ENCODE results near the gene RAB36. TPM values are rescaled to one million over a fixed set of nuclear protein-coding genes. Genes with fewer than 3 reads are reported as not detected.

The RAB36 gene
- total RNA-seq, 2 experiments from 2014 or later = 0.33 TPM; not detected in 1

GRCh38 chr22:23181721-23182308 is 36.5 kb downstream of the RAB36 start:
- CTCF ChIA-PET = interaction anchor here (0.5 to 14.0 kb wide), 3 partner anchors 38 to 105 kb away, joined by 3 to 272 read pairs (median 4); no protein-coding TSS in a partner anchor
- DNase-seq = no peak
- peaks cover 34% of the 10 kb centered on the region for H3K36me3 Mint-ChIP-seq (ENCODE audit: low read depth)
- H3K4me3 Mint-ChIP-seq = peak overlapping the region; percentile 83
- POLR2A ChIA-PET = interaction anchor here (1.3 to 4.0 kb wide), 4 partner anchors 61 to 97 kb away, joined by 3 to 25 read pairs (median 6); no protein-coding TSS in a partner anchor
- H3K9me3 Mint-ChIP-seq = no peaks in the 10 kb centered on the region
- peaks cover 72% of the 10 kb centered on the region for H3K4me1 Mint-ChIP-seq
- peaks cover 2% of the 10 kb centered on the region for H3K27me3 Mint-ChIP-seq
- peak overlapping the region; percentile 73 for H3K27ac Mint-ChIP-seq

- CTCF ChIA-PET = interaction anchor here (1.4 to 14.0 kb wide), 2 partner anchors 61 to 105 kb away, joined by 4 to 272 read pairs; no protein-coding TSS in a partner anchor
- Mint-ChIP-seq H3K4me3 (peak overlapping the region; percentile 83), H3K4me1 (peaks cover 69% of the 10 kb centered on the region), H3K27ac (peak overlapping the region; percentile 73), H3K9me3 (no peaks in the 10 kb centered on the region), H3K27me3 (peaks cover 2% of the 10 kb centered on the region), H3K36me3 (ENCODE audit: low read depth) (peaks cover 35% of the 10 kb centered on the region)
- POLR2A ChIA-PET = interaction anchor here (0.9 to 4.0 kb wide), 6 partner anchors 34 to 99 kb away, joined by 3 to 25 read pairs (median 3); partner anchors contain the start of gene RSPH14
- peak; percentile 56 for DNase-seq
Measured at GRCh38 chr22:23182309-23183060, 37.2 kb downstream of the RAB36 start.

- Mint-ChIP-seq H3K4me1 (peaks cover 74% of the 10 kb centered on the region), H3K27ac (peak overlapping the region; percentile 73), H3K9me3 (no peaks in the 10 kb centered on the region), H3K27me3 (peaks cover 2% of the 10 kb centered on the region), H3K36me3 (ENCODE audit: low read depth) (peaks cover 41% of the 10 kb centered on the region), H3K4me3 (peak overlapping the region; percentile 83)
- CTCF ChIA-PET = interaction anchor here (0.7 to 14.0 kb wide), 3 partner anchors 60 to 203 kb away, joined by 3 to 272 read pairs (median 4); no protein-coding TSS in a partner anchor
- no peak for DNase-seq
- POLR2A ChIA-PET = interaction anchor here (0.9 to 4.0 kb wide), 6 partner anchors 33 to 98 kb away, joined by 3 to 25 read pairs (median 3); partner anchors contain the start of gene RSPH14
Measured at GRCh38 chr22:23183061-23183698, 37.9 kb downstream of the RAB36 start.

- peak overlapping the region; percentile 94 for H3K27ac Mint-ChIP-seq
- POLR2A ChIA-PET = interaction anchor here (0.7 to 4.0 kb wide), 3 partner anchors 32 to 58 kb away, joined by 3 to 25 read pairs (median 3); no protein-coding TSS in a partner anchor
- H3K4me3 Mint-ChIP-seq = peak overlapping the region; percentile 83
- CTCF ChIA-PET = interaction anchor here (14.0 kb wide), 1 partner anchor 103 kb away, joined by 272 read pairs; no protein-coding TSS in a partner anchor
- peaks cover 64% of the 10 kb centered on the region for H3K4me1 Mint-ChIP-seq
- H3K36me3 Mint-ChIP-seq (ENCODE audit: low read depth) = peaks cover 44% of the 10 kb centered on the region
- no peaks in the 10 kb centered on the region for H3K27me3 Mint-ChIP-seq
- no peak for DNase-seq
- no peaks in the 10 kb centered on the region for H3K9me3 Mint-ChIP-seq
Measured at GRCh38 chr22:23184100-23184763, 39.0 kb downstream of the RAB36 start.

GRCh38 chr22:23184764-23185113 is 39.5 kb downstream of the RAB36 start:
- CTCF ChIA-PET = interaction anchor here (1.6 to 14.0 kb wide), 2 partner anchors 97 to 102 kb away, joined by 7 to 272 read pairs; no protein-coding TSS in a partner anchor
- Mint-ChIP-seq H3K27ac (peak overlapping the region; percentile 94), H3K27me3 (no peaks in the 10 kb centered on the region), H3K36me3 (ENCODE audit: low read depth) (peaks cover 46% of the 10 kb centered on the region), H3K4me3 (peak overlapping the region; percentile 83), H3K4me1 (peaks cover 59% of the 10 kb centered on the region), H3K9me3 (no peaks in the 10 kb centered on the region)
- DNase-seq = no peak
- POLR2A ChIA-PET = interaction anchor here (1.5 kb wide), 1 partner anchor 97 kb away, joined by 4 read pairs; no protein-coding TSS in a partner anchor

GRCh38 chr22:23187211-23187610 is 41.9 kb downstream of the RAB36 start:
- Mint-ChIP-seq H3K36me3 (ENCODE audit: low read depth) (peaks cover 48% of the 10 kb centered on the region), H3K9me3 (no peaks in the 10 kb centered on the region), H3K4me3 (no peak overlapping the region), H3K27me3 (no peaks in the 10 kb centered on the region), H3K27ac (no peak overlapping the region), H3K4me1 (peaks cover 52% of the 10 kb centered on the region)
- ChIA-PET CTCF (interaction anchor here (0.7 to 1.7 kb wide), 2 partner anchors 11 to 189 kb away, joined by 3 read pairs; no protein-coding TSS in a partner anchor), POLR2A (no interaction called here)
- no peak for DNase-seq

- Mint-ChIP-seq H3K4me1 (peaks cover 43% of the 10 kb centered on the region), H3K27me3 (no peaks in the 10 kb centered on the region), H3K4me3 (no peak overlapping the region), H3K36me3 (ENCODE audit: low read depth) (peaks cover 48% of the 10 kb centered on the region), H3K27ac (no peak overlapping the region), H3K9me3 (no peaks in the 10 kb centered on the region)
- no peak for DNase-seq
- ChIA-PET POLR2A (no interaction called here), CTCF (interaction anchor here (0.7 to 1.4 kb wide), 2 partner anchors 94 to 198 kb away, joined by 3 read pairs; no protein-coding TSS in a partner anchor)
Measured at GRCh38 chr22:23187871-23188700, 42.8 kb downstream of the RAB36 start.

GRCh38 chr22:23190526-23190925 is 45.2 kb downstream of the RAB36 start:
- Mint-ChIP-seq H3K36me3 (ENCODE audit: low read depth) (peaks cover 36% of the 10 kb centered on the region), H3K27me3 (no peaks in the 10 kb centered on the region), H3K9me3 (no peaks in the 10 kb centered on the region), H3K4me3 (no peak overlapping the region), H3K4me1 (peaks cover 21% of the 10 kb centered on the region), H3K27ac (no peak overlapping the region)
- DNase-seq = no peak
- CTCF ChIA-PET = interaction anchor here (2.5 kb wide), 1 partner anchor 17 kb away, joined by 5 read pairs; no protein-coding TSS in a partner anchor
- POLR2A ChIA-PET = interaction anchor here (1.6 kb wide), 1 partner anchor 9 kb away, joined by 3 read pairs; no protein-coding TSS in a partner anchor

GRCh38 chr22:23192133-23192532 is 46.9 kb downstream of the RAB36 start:
- ChIA-PET CTCF (no interaction called here), POLR2A (no interaction called here)
- no peak for DNase-seq
- Mint-ChIP-seq H3K4me1 (peaks cover 12% of the 10 kb centered on the region), H3K36me3 (ENCODE audit: low read depth) (peaks cover 28% of the 10 kb centered on the region), H3K27ac (no peak overlapping the region), H3K4me3 (no peak overlapping the region), H3K27me3 (no peaks in the 10 kb centered on the region), H3K9me3 (no peaks in the 10 kb centered on the region)

- Mint-ChIP-seq H3K27me3 (no peaks in the 10 kb centered on the region), H3K4me1 (peaks cover 8% of the 10 kb centered on the region), H3K27ac (peak overlapping the region; percentile 21), H3K9me3 (no peaks in the 10 kb centered on the region), H3K36me3 (ENCODE audit: low read depth) (peaks cover 25% of the 10 kb centered on the region), H3K4me3 (no peak overlapping the region)
- CTCF ChIA-PET = no interaction called here
- POLR2A ChIA-PET = no interaction called here
- no peak for DNase-seq
Measured at GRCh38 chr22:23192558-23192957, 47.3 kb downstream of the RAB36 start.

- DNase-seq = no peak
- no peaks in the 10 kb centered on the region for H3K9me3 Mint-ChIP-seq
- H3K4me1 Mint-ChIP-seq = peaks cover 1% of the 10 kb centered on the region
- CTCF ChIA-PET = no interaction called here
- no peak overlapping the region for H3K4me3 Mint-ChIP-seq
- POLR2A ChIA-PET = no interaction called here
- H3K27ac Mint-ChIP-seq = no peak overlapping the region
- peaks cover 20% of the 10 kb centered on the region for H3K36me3 Mint-ChIP-seq (ENCODE audit: low read depth)
- H3K27me3 Mint-ChIP-seq = no peaks in the 10 kb centered on the region
Measured at GRCh38 chr22:23193196-23193827, 48.0 kb downstream of the RAB36 start.

All from activated CD4-positive, alpha-beta memory T cell treated with anti-CD3 and anti-CD28 coated beads, Interleukin-2, amount 10 ng/mL, durations not matched to agents 7 days and 5 days (primary cell).